NCI-H526 (cell line): ENCODE results near the gene TTLL11.

ENCODE experiments used
- DNase-seq, 2 experiments: peaks; one replicate each; lab custom pipeline; 2025; lab: John Stamatoyannopoulos, UW

The TTLL11 gene

DNA sequence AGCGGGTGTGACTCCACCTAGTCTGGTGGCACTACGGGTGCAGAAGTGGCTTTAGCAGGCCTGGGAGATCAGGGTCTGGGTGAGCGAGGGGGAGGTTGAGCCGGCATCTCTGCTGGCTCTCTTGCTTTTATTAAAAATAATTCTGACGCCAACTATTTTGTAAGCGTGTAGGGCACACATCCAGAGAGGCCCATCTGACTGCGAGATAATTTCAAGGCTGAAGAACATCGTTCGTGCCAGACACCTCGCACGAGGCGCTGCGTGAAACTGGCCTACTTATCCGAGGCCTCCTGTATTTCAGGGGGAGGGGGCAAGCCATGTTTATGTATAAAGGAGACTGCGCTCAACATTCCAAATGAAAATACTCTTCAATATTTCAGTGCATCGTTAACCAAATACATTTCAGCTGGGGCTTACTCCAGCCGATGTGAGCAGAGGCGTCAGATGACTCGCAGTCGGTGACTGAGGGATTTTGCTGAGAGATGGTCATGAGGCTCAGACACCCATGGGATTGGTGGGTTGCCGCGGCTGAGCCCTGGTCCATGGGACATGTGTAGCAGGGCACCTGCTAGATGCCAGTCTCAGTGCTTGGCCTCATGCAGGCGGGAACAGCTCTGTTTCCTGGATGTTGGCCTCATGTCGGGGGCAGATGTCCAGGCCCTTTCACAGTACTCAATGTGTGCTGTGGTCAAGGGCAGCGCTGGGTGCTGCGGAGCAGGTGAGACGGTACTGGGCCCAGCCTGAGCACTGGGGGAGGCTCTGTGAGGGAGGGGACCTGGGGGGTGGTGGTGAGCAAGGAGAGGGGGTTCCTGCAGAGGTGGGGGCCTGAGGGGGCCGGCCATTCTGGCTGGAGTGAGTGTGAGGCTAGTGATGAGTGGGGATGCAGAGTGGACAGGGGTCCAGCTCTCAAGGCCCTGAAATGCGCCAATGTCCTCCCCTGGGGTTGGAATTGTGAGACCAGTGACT is 240.2 kb downstream of the TTLL11 start:
- DNase-seq = no peak

- DNase-seq = no peak
Observed at GRCh38 chr9:121852241-121852640, 240.9 kb downstream of the TTLL11 start.

- DNase-seq = no peak
Observed at GRCh38 chr9:121851641-121852091, 241.4 kb downstream of the TTLL11 start.

GRCh38 chr9:121850366-121850765 is 242.7 kb downstream of the TTLL11 start:
- no peak for DNase-seq

DNA sequence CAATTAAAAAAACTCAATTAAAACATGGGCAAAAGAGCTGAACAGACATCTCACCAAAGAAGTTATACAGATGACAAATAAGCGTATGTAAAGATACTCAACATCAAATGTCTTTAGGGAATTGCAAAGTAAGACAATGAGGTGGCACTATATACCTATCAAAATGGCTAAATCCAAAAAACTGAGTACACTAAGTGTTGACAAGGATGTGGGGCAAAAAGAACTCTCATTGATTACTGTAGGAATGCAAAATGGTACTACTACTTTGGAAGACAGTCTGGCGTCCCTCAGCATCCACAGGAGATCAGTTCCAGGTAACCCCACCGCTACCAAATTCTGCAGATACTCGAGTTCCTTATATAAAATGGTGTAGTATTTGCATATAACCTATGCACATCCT is 243.6 kb downstream of the TTLL11 start:
- no peak for DNase-seq

DNA sequence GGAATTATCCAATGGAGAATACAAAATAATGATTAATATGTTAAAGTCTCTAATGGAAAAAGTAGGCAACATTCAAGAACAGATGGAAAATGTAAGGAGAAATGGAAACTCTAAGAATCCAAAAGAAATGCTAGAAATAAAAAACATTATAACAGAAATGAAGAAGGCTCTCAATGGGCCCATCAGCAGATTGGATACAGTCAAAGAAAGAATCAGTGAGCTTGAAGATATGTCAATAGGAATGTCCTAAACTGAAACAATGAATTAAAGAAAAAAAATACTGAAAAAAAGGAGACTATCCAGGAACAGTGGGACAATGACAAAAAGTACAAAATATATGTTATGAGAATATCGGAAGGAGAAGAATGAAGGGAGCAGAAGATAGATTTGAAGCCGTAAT is 248.5 kb downstream of the TTLL11 start:
- no peak for DNase-seq

DNA sequence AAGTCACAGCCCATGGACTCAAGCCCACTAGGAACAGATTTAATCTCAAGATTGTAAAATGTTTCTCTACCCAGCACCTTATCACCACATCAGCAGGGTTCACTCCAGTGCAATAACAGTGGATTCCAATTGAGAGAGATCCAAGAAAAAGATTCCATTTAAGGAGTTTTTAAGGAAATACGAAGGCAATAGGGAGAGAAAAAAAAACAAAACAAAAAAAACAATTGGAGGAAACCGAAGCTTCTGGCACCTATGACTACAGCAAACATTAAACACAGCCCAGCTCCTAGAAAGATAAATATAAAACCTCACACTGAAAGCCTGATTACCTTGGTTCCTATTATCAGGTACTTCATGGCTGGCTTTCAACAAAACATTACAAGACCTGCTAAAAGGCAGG is 249.0 kb downstream of the TTLL11 start:
- DNase-seq = no peak

DNA sequence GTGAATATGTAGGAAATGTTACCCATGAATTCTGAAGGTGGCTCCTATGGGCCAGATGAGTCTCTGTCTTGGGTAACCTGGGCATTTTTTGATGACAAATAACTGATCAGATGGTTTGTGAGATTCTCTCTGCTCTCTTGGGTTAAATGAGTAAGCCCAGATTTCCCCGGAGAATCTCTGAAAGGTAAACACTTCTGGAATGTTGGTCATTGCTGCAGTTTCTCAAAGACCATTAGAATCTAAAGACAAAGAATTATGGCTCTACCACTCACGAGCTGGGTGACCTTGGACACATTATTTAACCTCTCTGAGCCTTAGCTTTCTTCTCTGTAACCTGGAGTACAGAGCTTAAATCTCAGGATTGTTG is 250.5 kb downstream of the TTLL11 start:
- DNase-seq = no peak

GRCh38 chr9:121841771-121842611 is 251.1 kb downstream of the TTLL11 start:
- no peak for DNase-seq

DNA sequence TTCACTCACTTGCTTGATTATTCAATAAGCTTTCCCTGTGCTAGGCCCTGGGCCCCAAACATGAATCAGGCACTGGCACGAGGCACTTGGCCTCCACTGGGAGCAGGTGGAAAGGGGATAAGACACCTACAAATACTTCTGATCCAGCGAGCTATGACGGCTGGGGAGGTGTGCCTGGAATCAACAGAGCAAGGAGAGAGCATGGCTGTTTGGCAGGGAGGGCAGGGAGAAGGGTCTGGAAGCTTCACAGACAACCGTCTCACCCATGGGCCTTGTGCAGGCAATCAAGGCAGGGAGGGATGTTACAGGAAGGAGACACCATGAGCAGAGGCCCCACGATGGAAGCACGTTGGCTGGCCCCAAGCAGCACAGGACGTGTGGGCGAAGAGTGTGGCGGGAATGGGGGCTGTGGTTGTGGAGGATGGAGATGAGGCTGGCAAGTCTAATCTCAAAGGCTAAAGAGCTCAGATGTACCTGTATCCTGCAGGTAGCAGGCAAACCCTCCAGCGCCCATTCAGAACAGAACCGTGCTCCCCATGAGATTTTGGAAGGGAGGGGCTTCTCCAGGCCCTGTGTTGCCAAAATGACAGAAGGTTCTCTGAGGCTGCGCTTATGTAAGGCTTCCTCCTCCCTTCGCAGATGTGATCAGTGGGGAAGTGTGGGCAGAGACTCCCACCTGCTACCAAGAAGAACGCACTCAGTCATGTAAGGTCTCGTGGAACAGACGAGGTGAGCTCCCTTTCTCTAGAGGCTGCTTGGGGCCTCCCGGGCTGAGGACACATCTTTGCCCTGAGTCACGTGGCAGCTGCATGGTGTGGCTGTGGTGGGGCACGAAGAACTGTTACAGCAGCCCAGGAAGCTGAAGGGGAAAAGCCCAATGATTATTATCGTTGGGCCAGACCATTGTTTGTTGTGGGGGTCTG is 252.0 kb downstream of the TTLL11 start:
- DNase-seq = no peak

DNA sequence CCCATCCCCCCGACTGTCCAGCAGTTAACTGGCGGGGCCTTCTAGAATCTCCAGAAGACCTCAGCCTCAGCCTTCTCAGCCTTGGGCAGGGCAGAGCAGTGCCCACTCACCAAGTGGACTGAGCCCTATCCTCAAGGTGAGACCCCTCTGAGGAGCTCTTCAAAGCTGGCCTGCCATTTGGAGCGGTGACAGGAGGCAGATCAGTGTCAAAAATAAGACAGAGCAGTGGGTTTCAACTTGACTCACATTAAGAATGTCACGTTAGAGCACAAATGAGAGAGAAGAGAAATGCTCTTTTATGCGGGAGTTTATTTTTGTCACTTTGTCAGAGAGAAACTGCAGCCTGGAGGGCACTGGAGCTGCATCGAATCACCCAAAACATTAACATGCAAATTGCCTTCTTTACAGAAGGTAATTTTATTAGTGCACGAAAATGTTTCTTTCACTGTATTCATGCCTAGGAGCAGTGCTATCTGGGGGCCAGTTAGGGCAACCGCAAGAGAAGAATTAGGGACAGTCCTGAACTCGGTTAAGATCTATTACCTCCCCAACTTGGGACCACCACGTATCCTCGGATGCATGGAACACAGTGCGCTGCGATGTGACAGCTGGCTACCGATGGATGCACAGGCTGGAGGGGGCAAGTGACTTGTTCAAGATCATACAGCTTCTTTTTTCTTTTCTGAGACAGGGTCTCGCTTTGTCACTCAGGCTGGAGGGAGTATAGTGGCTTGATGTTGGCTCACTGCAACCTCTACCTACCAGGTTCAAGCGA is 253.2 kb downstream of the TTLL11 start:
- DNase-seq = no peak

DNA sequence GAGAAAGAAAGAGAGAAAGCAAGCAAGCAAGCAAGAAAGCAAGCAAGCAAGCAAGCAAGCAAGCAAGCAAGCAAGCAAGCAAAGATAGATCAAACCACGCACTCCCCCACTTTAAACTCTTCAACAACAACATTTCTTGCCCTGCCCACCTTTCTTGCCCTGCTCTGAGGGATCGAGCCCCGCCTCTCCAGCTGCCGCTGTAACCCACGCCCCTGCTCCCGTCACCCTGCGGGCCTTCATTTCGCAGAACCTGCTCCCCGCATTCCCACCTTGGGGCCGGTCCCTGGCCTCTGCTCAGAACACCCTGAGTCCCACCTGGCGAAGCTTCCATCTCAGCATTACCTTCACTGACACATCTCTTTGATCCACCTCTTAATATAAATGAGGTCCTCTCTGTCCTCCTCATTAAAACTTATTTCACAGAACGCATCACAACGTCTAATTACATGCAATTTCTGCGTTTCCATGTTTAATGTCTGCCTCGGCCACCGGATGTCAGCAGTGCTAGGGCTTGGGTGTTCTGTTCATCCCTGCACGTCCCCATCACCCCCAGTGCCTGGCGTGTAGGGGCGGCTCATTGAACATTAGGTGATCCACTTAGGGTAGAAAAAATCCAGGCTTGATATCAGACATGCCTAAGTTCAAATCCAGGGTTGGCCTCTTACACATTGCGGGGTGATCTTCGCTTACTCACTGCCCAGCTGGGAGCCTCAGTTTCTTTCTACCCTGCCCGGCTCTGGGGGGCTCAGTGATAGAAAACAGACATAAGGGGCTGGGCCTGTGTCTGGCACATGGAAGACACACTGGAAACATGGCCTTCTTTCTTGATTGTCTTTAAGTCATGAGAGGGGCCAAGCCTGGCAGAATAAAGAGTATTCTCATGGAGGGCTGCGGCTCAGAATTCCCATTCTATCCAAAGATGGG is 254.1 kb downstream of the TTLL11 start:
- no peak for DNase-seq

- no peak for DNase-seq
Observed at GRCh38 chr9:121837113-121837961, 255.8 kb downstream of the TTLL11 start.

GRCh38 chr9:121836366-121836885 is 256.7 kb downstream of the TTLL11 start:
- no peak for DNase-seq

- DNase-seq = no peak
Observed at GRCh38 chr9:121835587-121836365, 257.3 kb downstream of the TTLL11 start.

GRCh38 chr9:121833061-121833460 is 260.0 kb downstream of the TTLL11 start:
- DNase-seq = no peak

DNA sequence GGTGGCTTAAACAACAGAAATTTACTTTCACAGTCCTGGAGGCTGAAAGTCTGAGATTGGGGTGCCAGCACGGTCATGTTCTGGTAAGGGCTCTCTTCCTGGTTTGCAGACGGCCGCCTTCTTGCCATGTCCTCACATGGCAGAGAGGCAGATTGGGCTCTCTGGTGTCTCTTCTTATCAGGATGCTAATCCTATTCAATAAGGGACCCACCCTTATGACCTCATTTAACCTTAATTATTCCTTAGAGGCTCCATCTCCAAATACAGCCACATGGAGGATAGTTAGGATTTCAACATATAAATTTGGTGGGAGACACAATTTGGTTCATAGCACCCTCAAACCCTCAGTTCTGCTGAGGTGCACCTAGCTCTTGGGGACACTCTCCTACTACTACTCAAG is 261.2 kb downstream of the TTLL11 start:
- DNase-seq = no peak
